Prostate gland (tissue), 2 donors: ENCODE results near the gene TBATA.

Experiments
- CTCF ChIP-seq, 4 experiments: fragments of 200-600 bp in 2 of 4; fragments of 450-650 bp in 2 of 4; sonication (generic) in 2 of 4; IDR thresholded peaks; 1 replicate in 3 of 4; 2 replicates in 1 of 4; pipeline ENCODE4 v1.5.1; 2016 to 2019; ENCODE audit warnings: antibody characterized with exemption in 4 of 4, mild to moderate bottlenecking in 2 of 4, moderate library complexity in 2 of 4
- POLR2A ChIP-seq: fragments of 450-650 bp; IDR thresholded peaks from one replicate; pipeline ENCODE4 v1.6.1; 2016; ENCODE audit warnings: antibody characterized with exemption, mild to moderate bottlenecking
- POLR2AphosphoS5 ChIP-seq: sonication (generic); formaldehyde crosslinking; IDR thresholded peaks from one replicate; pipeline ENCODE4 v1.6.1; 2017; ENCODE audit warnings: antibody characterized with exemption

GRCh38 chr10:70765794-70766594 lies 19.2 kb downstream of the TBATA start:
- TF ChIP-seq CTCF (IDR thresholded peaks at IDR 0.05) (no peak), POLR2A (no peak), POLR2AphosphoS5 (no peak)
